ENCODE results near the gene KLHL29. TPM values are rescaled to one million over a fixed set of nuclear protein-coding genes. Genes with fewer than 3 reads are reported as not detected.

The KLHL29 gene
- total RNA-seq, 2 experiments from 2014 or later: 2.5 to 2.7 TPM

DNA sequence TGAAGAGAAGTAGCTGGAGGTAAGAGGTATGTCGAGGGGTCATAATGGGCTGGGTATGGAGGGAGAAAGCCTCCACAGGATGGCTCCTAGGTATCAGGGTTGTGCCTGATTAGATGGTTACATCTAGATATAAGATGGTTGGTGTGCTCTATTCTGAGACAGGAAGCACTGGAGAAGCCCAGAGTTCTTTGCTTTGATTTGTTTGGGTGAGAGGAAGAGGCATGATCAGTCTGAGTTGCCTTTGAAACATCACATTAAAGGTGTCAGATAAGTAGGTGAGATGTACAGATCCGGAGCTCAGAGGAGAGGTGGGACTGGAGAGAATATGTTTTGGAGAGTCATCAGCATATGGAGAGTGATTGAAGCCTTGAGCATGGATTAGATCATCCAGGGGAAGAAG is 74.1 kb downstream of the KLHL29 start:
- CTCF ChIA-PET: no interaction called here

DNA sequence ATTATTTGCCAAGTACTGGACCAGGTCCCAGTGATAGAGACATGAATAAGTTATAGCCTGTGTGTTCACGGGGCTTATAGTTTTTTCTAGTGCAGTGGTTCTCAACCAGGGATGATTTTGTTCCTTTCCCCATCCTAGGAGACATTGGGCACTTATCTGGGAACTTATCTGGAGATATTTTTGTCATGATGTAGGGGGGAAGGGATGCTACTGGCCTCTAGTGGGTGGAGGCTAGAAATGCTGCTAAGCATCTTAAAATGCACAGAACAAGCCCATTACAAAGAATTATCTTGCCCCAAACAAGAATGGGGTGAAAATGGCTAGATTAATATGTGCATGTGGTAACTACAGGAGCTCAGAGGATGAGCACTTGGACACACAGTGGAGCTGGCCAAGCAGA is 75.2 kb downstream of the KLHL29 start:
- no peak for DNase-seq
- Histone ChIP-seq H3K4me3 (ENCODE audit: low read length) (no peak overlapping the region), H3K27me3 (ENCODE audit: control insufficient read depth in 1 of 2, insufficient read depth in 2 of 2, low read length in 2 of 2) (peaks cover 0 to 10% of the 10 kb centered on the region in 2 experiments), H3K4me1 (ENCODE audit: insufficient read depth, low read length) (no peaks in the 10 kb centered on the region), H3K36me3 (ENCODE audit: insufficient read depth, low read length) (no peaks in the 10 kb centered on the region), H3K9me3 (ENCODE audit: control insufficient read depth in 1 of 2, insufficient read depth in 1 of 2, low read length in 2 of 2) (no peaks in the 10 kb centered on the region), H3K27ac (ENCODE audit: low read depth in 1 of 2, low read length in 2 of 2) (no peak overlapping the region)
- ChIA-PET POLR2A (no interaction called here), CTCF (no interaction called here)
- H3K36me3 Mint-ChIP-seq (ENCODE audit: low read depth): no peaks in the 10 kb centered on the region
- H3K4me1 Mint-ChIP-seq (ENCODE audit: low read depth): no peaks in the 10 kb centered on the region
- ATAC-seq (ENCODE audit: poor library complexity): no peak
- TF ChIP-seq, protein P1, sequence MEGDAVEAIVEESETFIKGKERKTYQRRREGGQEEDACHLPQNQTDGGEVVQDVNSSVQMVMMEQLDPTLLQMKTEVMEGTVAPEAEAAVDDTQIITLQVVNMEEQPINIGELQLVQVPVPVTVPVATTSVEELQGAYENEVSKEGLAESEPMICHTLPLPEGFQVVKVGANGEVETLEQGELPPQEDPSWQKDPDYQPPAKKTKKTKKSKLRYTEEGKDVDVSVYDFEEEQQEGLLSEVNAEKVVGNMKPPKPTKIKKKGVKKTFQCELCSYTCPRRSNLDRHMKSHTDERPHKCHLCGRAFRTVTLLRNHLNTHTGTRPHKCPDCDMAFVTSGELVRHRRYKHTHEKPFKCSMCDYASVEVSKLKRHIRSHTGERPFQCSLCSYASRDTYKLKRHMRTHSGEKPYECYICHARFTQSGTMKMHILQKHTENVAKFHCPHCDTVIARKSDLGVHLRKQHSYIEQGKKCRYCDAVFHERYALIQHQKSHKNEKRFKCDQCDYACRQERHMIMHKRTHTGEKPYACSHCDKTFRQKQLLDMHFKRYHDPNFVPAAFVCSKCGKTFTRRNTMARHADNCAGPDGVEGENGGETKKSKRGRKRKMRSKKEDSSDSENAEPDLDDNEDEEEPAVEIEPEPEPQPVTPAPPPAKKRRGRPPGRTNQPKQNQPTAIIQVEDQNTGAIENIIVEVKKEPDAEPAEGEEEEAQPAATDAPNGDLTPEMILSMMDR (IDR thresholded peaks at IDR 0.05): no peak
- H3K27me3 Mint-ChIP-seq: peaks cover 9% of the 10 kb centered on the region
- intact Hi-C loops (cut with DNase I, micrococcal nuclease): no loop called here
- no peak overlapping the region for H3K27ac Mint-ChIP-seq
- no peak overlapping the region for H3K4me3 Mint-ChIP-seq
- H3K9me3 Mint-ChIP-seq: no peaks in the 10 kb centered on the region

More for the DNA sequence above, 74.1 kb downstream of the KLHL29 start:
- peaks cover 5% of the 10 kb centered on the region for H3K27me3 Mint-ChIP-seq
- peaks cover 12% of the 10 kb centered on the region for H3K4me1 Mint-ChIP-seq (ENCODE audit: low read depth)
- H3K36me3 Mint-ChIP-seq (ENCODE audit: low read depth): no peaks in the 10 kb centered on the region
- intact Hi-C loops (cut with DNase I, micrococcal nuclease): no loop called here
- Histone ChIP-seq H3K4me3 (ENCODE audit: low read length) (no peak overlapping the region), H3K27me3 (ENCODE audit: control insufficient read depth in 1 of 2, insufficient read depth in 2 of 2, low read length in 2 of 2) (peaks cover 0 to 10% of the 10 kb centered on the region in 2 experiments), H3K27ac (ENCODE audit: low read depth in 1 of 2, low read length in 2 of 2) (no peak overlapping the region), H3K36me3 (ENCODE audit: insufficient read depth, low read length) (no peaks in the 10 kb centered on the region), H3K9me3 (ENCODE audit: control insufficient read depth in 1 of 2, insufficient read depth in 1 of 2, low read length in 2 of 2) (no peaks in the 10 kb centered on the region), H3K4me1 (ENCODE audit: insufficient read depth, low read length) (peaks cover 1% of the 10 kb centered on the region)
- POLR2A ChIA-PET: no interaction called here
- peak; percentile 68 for ATAC-seq (ENCODE audit: poor library complexity)
- H3K27ac Mint-ChIP-seq: no peak overlapping the region
- no peaks in the 10 kb centered on the region for H3K9me3 Mint-ChIP-seq
- H3K4me3 Mint-ChIP-seq: no peak overlapping the region
- DNase-seq: no peak
- TF ChIP-seq, protein P1 (IDR thresholded peaks at IDR 0.05): no peak

DNA sequence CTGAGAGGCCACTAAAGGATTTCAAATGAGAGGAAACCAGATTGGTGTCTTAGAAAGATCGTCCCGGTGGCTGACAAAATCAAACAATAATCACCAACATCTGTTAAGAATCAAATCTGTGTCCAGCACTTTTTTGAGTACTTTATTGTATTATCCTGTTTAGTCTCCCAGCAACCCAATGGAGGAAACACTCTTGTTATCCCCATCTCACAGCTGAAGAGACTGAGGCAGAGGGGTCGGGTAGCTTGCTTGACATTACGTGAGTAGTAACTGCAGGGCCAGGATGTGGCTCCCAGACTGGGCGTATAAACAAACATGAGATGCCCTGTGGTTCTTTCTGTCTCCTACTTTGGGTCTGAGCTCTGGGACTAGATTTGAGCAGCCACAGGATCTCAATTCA is 76.0 kb downstream of the KLHL29 start:
- H3K27me3 ChIP-seq (ENCODE audit: control insufficient read depth in 1 of 2, insufficient read depth in 2 of 2, low read length in 2 of 2): peaks cover 7% of the 10 kb centered on the region in 2 experiments
- DNase-seq: no peak
- H3K36me3 ChIP-seq (ENCODE audit: insufficient read depth, low read length): no peaks in the 10 kb centered on the region
- no peak for ATAC-seq (ENCODE audit: poor library complexity)
- H3K27ac ChIP-seq (ENCODE audit: low read depth in 1 of 2, low read length in 2 of 2): no peak overlapping the region
- no peak overlapping the region for H3K4me3 Mint-ChIP-seq
- ChIA-PET CTCF (no interaction called here), POLR2A (no interaction called here)
- peaks cover 17% of the 10 kb centered on the region for H3K27me3 Mint-ChIP-seq
- H3K9me3 Mint-ChIP-seq: no peaks in the 10 kb centered on the region
- no peaks in the 10 kb centered on the region for H3K4me1 ChIP-seq (ENCODE audit: insufficient read depth, low read length)
- H3K4me3 ChIP-seq (ENCODE audit: low read length): no peak overlapping the region
- H3K36me3 Mint-ChIP-seq (ENCODE audit: low read depth): no peaks in the 10 kb centered on the region
- H3K4me1 Mint-ChIP-seq (ENCODE audit: low read depth): no peaks in the 10 kb centered on the region
- H3K9me3 ChIP-seq (ENCODE audit: control insufficient read depth in 1 of 2, insufficient read depth in 1 of 2, low read length in 2 of 2): no peaks in the 10 kb centered on the region
- no peak overlapping the region for H3K27ac Mint-ChIP-seq
- TF ChIP-seq, protein P1 (IDR thresholded peaks at IDR 0.05): no peak
- intact Hi-C loops (cut with DNase I, micrococcal nuclease): no loop called here
